ENCODE results near the gene FOXP1.

DNA sequence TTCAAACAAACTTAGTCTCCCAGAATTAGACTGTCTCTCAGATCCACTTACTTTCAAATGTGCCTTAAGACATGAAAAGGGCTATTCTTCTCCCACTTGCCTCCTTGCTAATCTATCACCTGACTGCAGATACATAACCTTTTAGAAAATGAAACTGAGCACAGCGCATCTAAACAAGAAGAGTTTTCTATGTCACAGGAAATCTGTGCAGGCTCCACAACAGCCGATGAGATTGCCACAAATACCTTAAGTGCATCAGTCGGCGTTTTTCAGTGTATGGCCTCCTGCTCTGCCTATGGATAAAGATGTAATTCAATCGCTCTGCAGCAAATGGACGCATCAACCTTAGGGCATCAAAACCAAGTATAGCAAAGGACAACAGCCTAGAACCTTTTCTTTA is 544.2 kb downstream of the FOXP1 start:
- TF ChIP-seq, protein P1, sequence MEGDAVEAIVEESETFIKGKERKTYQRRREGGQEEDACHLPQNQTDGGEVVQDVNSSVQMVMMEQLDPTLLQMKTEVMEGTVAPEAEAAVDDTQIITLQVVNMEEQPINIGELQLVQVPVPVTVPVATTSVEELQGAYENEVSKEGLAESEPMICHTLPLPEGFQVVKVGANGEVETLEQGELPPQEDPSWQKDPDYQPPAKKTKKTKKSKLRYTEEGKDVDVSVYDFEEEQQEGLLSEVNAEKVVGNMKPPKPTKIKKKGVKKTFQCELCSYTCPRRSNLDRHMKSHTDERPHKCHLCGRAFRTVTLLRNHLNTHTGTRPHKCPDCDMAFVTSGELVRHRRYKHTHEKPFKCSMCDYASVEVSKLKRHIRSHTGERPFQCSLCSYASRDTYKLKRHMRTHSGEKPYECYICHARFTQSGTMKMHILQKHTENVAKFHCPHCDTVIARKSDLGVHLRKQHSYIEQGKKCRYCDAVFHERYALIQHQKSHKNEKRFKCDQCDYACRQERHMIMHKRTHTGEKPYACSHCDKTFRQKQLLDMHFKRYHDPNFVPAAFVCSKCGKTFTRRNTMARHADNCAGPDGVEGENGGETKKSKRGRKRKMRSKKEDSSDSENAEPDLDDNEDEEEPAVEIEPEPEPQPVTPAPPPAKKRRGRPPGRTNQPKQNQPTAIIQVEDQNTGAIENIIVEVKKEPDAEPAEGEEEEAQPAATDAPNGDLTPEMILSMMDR (IDR thresholded peaks at IDR 0.05 in 4 of 5, conservative IDR thresholded peaks at IDR 0.05 in 1 of 5) = no peak
- no peak for TF ChIP-seq POLR2A (IDR thresholded peaks at IDR 0.05)
